Left kidney (tissue), 8 donors: Measurements from ENCODE around the gene NPM3. TPM values are rescaled to one million over a fixed set of nuclear protein-coding genes. Genes with fewer than 3 reads are reported as not detected.

Experiments
- DNase-seq: peaks from one replicate; pipeline ENCODE4 v3.0.0-alpha.2; 2013
- long read RNA-seq, 8 donors: transcript quantifications; one replicate each; lab custom pipeline, GENCODE V29; 2026
- polyA plus RNA-seq: library from polyadenylated mRNA; unstranded; fragments of 120-200 nt; gene quantifications from one replicate; pipeline ENCODE4 v1.2.1, GENCODE V29; 2013; ENCODE audit not compliant: insufficient read length

NPM3 gene, protein sequence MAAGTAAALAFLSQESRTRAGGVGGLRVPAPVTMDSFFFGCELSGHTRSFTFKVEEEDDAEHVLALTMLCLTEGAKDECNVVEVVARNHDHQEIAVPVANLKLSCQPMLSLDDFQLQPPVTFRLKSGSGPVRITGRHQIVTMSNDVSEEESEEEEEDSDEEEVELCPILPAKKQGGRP
- polyA plus RNA-seq, result 49.1 TPM
- long read RNA-seq, donor 1, transcript NPM3-201 (6 exons, 877 nt), result major isoform, 44 of 49 reads
- long read RNA-seq, donor 1, partial matches to known transcripts, result 5 of 49 reads
- long read RNA-seq, donor 1, other reads (novel, unspliced or antisense), result 0 of 49 reads
- long read RNA-seq, donor 2, transcript NPM3-201 (6 exons, 877 nt), result major isoform, 39 of 40 reads
- long read RNA-seq, donor 2, partial matches to known transcripts, result 0 of 40 reads
- long read RNA-seq, donor 2, other reads (novel, unspliced or antisense), result 0 of 40 reads
- long read RNA-seq, donor 3, transcript NPM3-201 (6 exons, 877 nt), result major isoform, 10 of 10 reads
- long read RNA-seq, donor 3, partial matches to known transcripts, result 0 of 10 reads
- long read RNA-seq, donor 3, other reads (novel, unspliced or antisense), result 0 of 10 reads
- long read RNA-seq, donor 4, partial matches to known transcripts, result 0 of 2 reads
- long read RNA-seq, donor 4, other reads (novel, unspliced or antisense), result 0 of 2 reads
- long read RNA-seq, donor 5, transcript NPM3-201 (6 exons, 877 nt), result major isoform, 43 of 57 reads
- long read RNA-seq, donor 5, partial matches to known transcripts, result 11 of 57 reads
- long read RNA-seq, donor 5, other reads (novel, unspliced or antisense), result 0 of 57 reads
- long read RNA-seq, donor 6, transcript NPM3-201 (6 exons, 877 nt), result major isoform, 56 of 58 reads
- long read RNA-seq, donor 6, partial matches to known transcripts, result 0 of 58 reads
- long read RNA-seq, donor 6, other reads (novel, unspliced or antisense), result 0 of 58 reads
- long read RNA-seq, donor 7, transcript NPM3-201 (6 exons, 877 nt), result major isoform, 36 of 37 reads
- long read RNA-seq, donor 7, partial matches to known transcripts, result 0 of 37 reads
- long read RNA-seq, donor 7, other reads (novel, unspliced or antisense), result 0 of 37 reads
- long read RNA-seq, donor 8, transcript NPM3-201 (6 exons, 877 nt), result major isoform, 18 of 20 reads
- long read RNA-seq, donor 8, partial matches to known transcripts, result 0 of 20 reads
- long read RNA-seq, donor 8, other reads (novel, unspliced or antisense), result 0 of 20 reads

DNA sequence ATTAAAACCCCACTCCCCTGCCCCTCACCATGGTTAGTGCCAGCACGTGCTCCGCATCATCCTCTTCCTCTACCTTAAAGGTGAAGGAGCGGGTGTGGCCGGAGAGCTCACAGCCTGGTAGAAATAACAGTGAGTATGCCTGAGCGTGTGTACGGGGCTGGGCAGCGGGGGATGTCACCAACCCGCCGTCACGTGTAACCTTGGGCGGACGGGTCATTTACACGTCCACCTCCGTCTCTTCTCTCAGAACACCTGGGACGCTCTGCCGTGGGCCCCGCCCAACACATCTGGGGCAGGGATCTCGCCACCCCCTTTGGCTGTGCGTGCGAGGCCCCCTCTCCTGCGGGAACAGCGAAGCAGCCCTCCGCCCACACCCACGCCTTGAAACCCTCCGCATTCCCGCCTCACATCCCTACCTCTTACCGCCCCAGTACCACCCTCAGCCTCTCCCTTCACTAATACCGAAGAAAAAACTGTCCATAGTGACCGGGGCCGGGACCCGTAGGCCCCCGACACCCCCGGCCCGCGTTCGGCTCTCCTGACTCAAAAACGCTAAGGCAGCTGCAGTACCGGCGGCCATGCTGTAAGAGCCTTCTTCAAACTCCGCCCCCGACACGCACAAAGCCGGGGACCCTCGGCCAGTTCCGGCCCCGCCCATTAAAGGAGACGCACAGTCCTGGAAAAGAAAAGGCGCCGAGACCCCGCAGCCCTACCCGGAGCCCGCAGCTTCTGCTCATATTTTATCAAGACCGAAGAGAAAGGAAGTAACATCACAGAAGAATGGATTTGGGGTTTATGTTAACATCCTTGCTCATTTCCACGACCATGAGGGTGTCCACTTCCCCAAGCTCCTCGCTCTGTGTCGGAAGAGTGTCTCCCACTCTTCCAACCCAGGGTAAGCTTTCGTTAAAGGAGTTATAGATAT lies at the start of gene NPM3:
NPM3 (minus strand) TSS at position 636 of the 925 bp plus-strand sequence; CDS start at position 580, 56 bp downstream.
- DNase-seq, result peak; percentile 88

DNA sequence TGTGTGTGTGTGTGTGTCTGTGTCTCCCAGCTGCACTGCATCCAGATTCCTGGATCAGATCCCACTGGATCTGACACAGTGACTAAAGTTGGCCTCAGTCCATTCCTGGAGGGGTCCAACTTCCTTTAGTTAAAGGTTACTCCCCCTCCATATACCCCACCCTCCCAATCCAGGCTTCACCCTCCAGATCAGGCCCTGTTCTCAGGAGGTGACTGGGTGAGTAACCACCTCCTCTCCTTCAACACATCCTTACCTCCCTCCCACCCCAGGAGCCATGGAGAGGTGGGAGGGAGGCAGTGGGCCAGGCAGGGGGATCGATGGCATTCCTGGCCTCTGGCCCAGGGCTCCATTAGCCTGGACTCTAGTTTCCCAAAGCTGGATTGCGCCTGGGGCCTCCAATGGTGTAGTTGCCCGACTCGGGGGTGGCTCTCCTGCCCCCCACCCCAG lies 49.1 kb upstream of the NPM3 start:
- DNase-seq, result no peak

DNA sequence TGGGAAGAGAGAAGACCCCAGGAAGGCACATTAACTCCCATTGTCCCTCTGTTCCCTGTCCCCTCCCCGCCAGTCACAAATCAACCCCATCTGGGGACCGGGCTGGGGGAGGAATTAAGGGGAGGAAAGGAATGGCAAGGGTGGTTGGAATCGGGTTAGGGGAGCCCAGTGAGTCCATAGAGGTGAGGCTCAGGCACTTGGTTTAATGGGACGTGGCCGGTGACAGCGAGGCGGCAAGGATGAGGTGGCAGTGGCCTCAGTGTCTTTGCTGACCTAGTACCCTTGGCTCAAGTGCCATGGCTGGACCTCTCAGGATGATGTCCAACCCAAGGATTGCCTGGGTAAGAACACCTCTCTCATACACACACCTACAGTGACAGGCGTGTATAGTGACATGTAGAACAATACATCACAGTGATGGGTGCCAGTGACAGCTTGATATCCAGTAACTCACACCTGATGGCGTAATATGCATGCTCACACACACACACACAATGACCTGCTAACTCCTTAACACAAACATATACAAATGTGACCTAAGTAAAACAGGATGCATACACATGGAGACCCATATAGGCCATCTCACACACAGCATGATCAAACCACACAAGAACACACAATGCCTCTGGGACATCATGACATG lies 48.0 kb upstream of the NPM3 start:
- DNase-seq, result no peak

DNA sequence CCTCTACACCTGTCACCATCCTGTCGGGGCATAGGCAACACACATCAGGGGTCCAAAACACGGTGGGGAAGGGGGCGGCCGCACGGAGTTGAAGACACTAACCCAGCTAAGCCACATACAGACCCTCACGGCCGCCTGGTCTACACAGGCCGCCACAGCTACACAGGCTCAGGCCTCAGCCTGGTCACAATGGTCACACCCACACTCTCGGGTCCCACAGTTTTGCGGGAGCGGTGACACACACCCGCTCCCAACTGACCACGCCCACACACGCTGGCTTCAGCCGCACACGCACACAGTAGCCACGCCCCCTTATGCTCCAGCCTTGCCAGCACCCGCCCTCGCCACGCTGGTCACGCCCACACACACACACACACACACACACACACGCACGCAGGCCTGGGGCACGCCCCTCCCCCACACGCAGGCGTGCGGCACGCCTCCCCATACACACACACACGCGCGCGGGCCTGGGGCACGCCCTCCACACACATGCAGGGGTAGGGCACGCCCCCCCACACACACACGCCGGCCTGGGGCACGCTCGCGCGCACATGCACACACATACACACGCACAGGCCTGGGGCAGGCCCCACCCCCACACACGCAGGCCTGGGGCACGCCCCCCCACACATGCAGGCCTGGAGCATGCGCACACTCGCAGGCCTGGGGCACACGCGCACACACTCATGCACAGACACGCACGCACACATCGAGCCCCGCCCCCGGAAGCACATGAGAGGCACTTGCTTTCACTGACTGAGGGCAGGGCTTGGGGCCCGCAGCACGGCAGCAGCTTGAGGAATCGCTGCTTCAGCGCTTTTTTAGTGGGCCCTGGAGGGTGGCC lies 47.3 kb upstream of the NPM3 start:
- peak; percentile 85 for DNase-seq

DNA sequence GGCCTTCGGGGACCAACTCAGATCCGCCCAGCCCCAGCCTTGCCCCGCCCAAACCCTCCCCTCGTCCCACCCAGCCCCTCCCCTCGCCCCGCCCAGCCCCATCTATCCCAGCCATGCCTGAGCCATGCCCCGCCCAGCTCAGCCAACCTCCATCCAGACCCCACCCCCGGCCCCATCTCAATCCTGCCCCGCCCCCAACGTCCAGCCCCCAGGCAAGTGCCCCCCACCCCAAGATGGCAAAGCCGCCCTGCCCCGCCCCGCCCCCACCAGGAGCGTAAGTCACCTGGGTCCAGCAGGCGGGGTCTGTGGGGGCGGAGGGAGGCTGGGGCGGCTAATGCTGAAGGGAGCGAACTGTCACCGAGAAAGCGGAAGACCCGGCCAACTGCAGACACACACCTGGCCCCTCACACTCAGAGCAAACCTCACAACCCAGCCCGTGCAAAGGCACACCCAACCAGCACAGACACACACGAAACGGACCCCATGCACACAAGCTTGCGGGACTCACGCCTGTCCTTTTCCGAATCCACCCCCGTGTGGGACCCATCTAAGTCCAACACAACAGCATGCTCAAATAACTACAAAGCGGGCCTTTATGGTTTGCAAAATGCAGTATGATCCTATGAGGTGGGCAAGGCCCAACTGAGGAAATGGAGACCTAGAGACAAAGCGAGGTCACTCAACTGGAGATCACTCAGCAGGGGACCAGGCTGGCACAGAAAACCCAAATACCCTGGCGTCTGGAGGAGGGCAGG lies 46.5 kb upstream of the NPM3 start:
- no peak for DNase-seq

DNA sequence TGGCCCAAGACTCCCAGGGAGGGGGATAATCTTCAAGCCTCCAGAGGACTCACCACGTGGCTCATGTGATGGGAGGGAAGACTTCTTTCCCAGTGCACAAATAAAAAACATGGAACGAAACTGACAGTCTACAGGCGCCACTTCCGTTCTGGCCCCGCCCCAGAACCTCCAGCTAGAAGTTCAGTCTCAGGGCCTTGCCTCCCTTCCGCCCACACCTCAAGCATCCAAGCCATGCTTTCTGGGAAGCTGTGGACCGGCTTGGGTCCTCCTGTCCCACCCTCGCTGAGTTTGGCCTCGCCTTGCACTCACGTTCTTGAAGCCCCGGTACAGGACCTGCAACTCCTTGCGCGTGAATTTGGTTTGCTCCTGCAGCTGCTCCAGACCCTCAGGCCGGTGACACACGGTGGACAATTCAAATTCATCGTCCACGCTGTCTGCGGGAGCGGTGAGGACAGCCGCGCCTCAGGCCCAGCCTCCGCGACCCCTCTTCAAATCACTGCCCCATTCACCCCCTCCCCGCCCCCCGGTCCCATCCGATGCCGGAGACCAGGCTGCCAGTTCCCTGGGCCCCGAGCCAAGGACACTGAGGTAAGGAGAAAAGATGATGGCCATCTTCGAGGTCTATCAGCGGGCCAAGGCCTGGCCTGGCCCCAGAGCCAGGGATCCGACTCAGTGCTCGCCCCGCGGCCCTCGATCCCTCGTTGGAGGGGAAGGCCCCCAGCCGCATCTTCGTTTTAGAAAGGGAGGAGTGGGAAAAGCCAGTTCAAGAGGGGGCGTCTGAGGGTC lies 45.7 kb upstream of the NPM3 start:
- DNase-seq, result no peak

DNA sequence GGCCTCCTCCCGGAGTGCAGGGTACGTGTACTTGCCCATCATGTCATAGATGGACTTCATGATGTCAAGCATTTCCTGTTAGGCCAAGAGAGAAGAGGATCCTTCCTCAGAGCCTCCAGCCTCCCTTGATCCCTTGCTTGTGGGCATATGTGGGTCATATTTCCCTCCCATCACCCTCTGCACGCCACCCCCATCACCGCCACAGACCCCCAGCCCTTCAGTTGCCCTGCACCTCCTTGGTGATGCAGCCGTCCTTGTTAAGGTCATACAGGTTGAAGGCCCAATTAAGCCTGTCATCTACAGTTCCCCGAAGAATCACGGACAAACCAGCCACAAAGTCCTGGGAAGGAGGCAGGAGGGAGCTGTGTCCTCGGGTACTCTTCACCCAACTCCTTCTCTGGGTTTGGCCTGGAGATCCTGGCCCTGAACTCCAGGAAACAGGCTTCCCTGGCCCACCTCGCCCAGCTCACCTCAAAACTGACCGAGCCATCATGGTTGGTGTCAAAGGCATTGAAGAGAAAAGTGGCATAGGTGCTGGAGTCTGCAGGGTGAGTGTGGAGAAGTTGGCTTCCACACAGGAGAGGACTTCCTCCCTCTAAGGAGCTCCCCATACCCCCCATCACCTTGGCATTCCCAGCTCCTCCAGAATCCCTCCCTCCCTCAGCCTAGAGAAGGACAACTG lies 44.8 kb upstream of the NPM3 start:
- DNase-seq, result no peak

DNA sequence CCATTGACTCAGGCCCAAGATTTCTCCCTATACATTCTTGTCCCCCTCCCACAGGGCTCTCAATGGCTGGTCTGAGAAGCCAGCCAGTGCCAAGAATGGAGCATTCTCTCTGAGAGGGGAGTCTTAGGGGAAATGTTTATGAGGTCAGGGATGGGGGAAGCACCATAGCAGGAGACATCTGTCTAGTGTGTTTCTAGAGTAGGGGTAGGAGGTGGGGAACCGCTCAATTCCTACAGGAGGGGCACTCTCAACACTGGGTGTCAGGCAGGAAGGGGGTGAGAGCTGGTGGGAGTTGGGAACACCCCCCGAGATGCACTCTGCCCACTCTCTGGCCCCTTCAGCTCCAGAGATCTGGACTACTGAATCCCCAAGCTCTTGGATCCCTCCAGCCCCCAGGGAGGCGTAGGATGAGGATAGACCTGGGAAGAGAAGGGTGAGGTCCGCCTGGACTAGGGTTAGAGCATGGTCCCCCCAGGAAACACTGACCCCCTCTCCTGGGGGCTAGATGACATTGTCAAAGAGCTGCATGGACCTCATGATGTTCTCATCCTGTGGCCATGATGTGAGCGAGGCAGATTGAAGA lies 43.7 kb upstream of the NPM3 start:
- no peak for DNase-seq

DNA sequence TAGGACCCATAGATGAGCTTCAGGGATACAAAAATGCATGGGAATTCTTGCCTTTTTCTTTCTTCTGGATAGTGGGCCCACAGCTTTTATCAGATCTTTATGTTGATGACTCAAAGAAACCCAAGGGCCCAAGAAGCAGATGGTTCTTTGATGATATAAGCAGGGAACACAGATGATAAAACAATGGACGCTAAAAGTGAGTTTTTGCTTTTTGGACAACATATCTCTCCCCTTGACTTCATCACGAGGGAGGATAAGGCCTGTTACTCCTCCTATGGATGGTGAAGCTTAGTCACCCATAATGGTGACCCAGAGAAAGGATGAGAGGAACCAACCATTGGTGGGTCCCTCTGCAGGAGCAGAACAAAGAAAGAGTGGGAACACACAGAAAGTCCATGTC lies 41.5 kb upstream of the NPM3 start:
- no peak for DNase-seq

DNA sequence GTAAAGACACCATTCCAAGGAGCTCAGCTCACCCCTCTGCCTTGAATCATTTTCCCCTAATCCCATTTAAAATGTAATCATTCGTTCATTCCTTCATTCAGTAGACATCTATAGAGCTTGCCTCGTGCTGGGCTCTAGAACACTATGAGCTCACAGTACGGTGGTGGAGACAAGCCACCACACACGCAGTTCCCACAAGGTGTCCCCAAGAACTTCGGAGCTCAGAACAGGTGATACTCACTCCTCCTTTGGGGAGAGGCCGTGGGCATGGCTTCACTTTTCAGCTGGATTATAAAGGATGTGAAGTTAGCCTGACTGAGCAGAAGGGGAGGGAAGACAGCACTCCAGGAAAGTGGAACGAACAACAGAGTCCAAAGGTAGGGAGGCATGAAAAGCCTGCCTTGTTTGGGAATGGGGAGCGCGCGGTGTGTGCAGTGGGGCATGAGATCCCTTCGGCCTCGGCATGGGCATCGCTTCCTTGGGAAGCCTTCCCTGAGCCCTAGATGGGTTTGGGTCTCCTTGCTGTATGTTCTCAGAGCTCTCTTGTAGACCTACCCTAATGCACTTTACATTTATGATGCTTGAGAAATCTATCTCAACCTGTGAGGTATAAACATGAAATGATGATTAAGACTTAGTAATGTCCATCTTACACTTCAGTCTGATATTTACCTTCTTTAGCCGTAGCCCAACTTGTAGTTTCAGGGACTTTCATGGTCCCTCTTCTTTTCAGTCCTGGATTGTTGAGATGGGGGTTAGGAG lies 35.8 kb upstream of the NPM3 start:
- peak; percentile 62 for DNase-seq

DNA sequence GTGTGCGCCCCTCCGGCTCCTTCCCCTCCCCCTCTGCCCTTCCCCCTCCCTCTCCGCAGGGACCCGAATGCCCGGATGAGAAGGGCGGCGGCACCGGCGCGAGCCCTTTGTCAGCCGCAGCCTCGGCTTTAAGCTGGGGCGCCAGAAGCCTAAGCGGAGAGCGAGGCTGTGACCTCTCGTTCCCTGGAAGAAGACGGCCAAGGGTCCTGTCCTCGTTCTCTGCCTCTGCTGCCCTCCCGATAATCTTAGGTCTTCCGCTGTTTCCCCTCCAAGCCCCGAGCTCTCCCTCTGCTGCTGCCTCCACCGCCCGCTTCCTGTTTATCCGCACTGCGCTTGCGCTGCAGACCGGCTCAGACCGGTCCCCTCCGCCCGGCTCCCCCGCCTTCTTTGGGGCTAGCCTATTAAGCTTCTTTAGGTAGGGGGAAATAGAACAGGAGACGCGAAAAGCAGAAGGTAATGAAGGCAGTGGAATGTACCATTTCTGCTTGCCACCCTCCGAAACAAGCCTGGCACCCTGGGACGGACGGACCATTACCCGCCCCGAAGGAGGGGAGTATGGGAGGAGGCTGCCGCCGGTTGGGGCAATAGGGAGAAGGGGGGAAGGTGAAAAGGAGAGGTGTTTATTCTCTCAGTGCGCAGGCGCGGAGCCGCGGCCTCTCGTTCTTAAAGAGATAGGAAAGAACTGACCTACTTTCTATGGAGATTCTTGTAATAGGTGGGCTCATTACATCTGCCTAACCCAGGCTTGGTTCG lies 35.0 kb upstream of the NPM3 start, which contains the start of gene OGA:
OGA (minus strand) TSS at position 326 of the 753 bp plus-strand sequence. CDS start 422 bp downstream, outside the sequence.
- DNase-seq, result peak; percentile 98

DNA sequence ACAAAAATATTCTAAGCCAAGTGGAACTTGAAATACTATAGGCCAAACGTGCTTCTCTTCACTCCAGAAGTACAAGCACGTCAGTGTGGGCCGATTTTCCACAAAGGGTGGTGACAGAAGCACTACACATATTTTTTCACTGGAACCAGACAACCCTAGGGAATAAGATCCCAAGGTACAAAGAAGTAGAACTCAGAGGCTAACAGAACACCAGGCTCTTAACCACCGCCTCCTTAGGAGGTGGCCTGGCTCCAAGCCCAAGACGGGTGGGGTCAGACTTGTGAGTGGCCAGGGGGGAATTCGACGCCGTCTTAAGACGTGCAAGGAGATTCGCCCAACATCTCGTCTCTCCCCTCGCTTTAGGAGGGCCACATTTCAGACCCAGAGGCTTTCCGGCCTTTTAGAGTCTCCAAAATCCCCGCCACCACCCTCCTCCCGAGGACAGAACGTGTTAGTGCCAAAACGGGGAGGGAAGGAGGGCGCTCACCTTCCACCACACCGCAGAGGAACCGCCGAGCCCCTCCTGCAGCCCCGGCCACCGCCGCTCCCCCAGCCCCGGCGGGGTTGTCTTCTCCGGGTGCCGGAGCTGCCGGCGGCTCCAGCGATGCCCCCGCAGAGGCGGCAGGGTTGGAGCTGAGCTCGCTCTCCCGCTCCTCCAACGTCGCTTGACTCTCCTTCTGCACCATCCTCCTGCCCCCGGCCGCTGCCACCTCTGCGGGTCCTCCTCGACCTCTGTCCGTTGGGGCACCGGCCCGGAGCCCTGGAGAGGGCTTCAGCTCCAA lies 34.3 kb upstream of the NPM3 start:
- peak; percentile 83 for DNase-seq

DNA sequence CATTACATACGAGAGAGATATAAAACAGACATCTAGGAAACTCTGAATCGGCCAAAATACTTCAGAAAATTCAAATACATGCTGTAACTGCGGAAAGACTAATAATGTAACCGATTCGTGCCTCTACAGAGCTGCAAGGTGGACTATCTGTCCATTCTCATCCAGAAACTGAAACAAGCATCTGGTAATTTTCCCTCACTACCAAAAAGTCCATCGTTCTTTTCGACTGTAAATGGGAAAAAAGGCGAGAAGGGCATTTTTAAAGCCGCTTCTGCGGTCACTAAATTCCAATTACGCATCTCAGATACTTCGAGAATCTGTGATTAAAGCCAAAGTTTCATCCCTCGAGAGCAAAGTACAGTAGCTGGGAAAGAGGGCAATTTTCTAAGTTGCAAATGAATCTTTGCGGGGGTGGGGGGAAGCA lies 33.7 kb upstream of the NPM3 start:
- DNase-seq, result no peak

DNA sequence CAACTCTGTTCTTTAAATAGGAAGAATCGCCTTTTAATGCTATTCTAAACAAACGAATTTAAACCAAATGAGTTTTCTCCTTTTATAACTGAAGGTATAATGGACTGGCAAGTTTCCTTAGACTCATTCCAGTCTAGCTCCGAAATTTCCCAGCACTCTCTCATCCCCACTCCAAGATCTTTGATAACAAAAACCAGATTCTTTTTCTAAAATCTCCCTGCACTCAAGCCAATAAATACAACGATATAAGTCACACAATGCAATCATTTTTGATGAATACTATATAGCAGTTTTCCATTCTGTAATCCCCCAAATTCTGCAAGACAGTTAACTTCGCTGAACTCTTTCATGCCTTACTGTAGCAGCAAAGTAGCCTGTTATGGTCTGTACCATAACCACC lies 33.1 kb upstream of the NPM3 start:
- no peak for DNase-seq
